Bronchial epithelial cell (primary cell): ENCODE measurements around the gene ZBTB9. TPM values are rescaled to one million over a fixed set of nuclear protein-coding genes. Genes with fewer than 3 reads are reported as not detected.
"Not testable (repeated sequence)": the region's sequence is repeated elsewhere in the genome, so short reads cannot be mapped to it uniquely, and the experiment has no call there.

Experiments
- DNase-seq: peaks from one replicate; pipeline ENCODE4 v3.0.0-alpha.2; 2010; ENCODE audit warnings: low read depth
- FAIRE-seq: peaks from 2 replicates; lab custom pipeline; 2011; peaks lifted over from hg19 to GRCh38; lab: Jason Lieb, UNC
- H3K27me3 ChIP-seq: 2 replicates; pipeline ENCODE4 v1.5.1; 2011; ENCODE audit warnings: low read length; ENCODE audit not compliant: control insufficient read depth, insufficient read depth
- H3K36me3 ChIP-seq: 2 replicates; pipeline ENCODE4 v1.5.1; 2011; ENCODE audit warnings: low read length; ENCODE audit not compliant: control insufficient read depth, insufficient read depth
- H3K4me3 ChIP-seq: 2 replicates; pipeline ENCODE4 v1.5.1; 2011; ENCODE audit warnings: mild to moderate bottlenecking, low read depth, low read length, control low read depth
- total RNA-seq: library from RNA; depleted of rRNA; stranded (reverse); fragments of >200 nt; gene quantifications from 2 replicates; pipeline ENCODE4 v1.2.1, GENCODE V29; 2014
- TF ChIP-seq, protein P1 (sequence below): IDR thresholded peaks from 2 replicates; pipeline ENCODE4 v1.5.1; 2011; ENCODE audit warnings: mild to moderate bottlenecking, moderate library complexity, low read length, control low read depth, inconsistent platforms; ENCODE audit not compliant: insufficient read depth, severe bottlenecking

The ZBTB9 gene
- total RNA-seq, 1 donor from 2014 or later = 6.3 TPM

DNA sequence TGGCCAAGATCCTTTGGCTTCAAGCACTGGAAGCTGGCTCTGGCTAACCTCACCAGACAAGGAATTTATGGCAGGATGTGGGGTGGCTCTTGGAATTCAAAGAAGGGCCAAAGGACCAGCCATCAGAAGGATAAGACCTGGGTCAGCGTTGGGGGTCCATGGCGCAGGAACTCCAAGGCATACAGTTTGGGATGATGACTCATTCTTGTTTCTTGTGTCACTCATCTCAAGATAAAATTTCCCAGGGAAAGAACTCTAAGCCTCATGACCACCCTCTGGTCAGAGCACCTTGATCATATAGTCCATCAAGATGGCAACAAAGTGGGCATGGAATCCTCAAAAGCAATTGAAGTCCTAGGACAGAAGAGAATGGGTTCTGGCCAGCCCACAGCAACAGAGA is 4.8 kb downstream of the ZBTB9 start:
- no peaks in the 10 kb centered on the region for H3K27me3 ChIP-seq
- no peak for FAIRE-seq
- no peak for DNase-seq
- H3K4me3 ChIP-seq = no peak overlapping the region
- TF ChIP-seq, protein P1, sequence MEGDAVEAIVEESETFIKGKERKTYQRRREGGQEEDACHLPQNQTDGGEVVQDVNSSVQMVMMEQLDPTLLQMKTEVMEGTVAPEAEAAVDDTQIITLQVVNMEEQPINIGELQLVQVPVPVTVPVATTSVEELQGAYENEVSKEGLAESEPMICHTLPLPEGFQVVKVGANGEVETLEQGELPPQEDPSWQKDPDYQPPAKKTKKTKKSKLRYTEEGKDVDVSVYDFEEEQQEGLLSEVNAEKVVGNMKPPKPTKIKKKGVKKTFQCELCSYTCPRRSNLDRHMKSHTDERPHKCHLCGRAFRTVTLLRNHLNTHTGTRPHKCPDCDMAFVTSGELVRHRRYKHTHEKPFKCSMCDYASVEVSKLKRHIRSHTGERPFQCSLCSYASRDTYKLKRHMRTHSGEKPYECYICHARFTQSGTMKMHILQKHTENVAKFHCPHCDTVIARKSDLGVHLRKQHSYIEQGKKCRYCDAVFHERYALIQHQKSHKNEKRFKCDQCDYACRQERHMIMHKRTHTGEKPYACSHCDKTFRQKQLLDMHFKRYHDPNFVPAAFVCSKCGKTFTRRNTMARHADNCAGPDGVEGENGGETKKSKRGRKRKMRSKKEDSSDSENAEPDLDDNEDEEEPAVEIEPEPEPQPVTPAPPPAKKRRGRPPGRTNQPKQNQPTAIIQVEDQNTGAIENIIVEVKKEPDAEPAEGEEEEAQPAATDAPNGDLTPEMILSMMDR = no peak
- peaks cover 6% of the 10 kb centered on the region for H3K36me3 ChIP-seq

DNA sequence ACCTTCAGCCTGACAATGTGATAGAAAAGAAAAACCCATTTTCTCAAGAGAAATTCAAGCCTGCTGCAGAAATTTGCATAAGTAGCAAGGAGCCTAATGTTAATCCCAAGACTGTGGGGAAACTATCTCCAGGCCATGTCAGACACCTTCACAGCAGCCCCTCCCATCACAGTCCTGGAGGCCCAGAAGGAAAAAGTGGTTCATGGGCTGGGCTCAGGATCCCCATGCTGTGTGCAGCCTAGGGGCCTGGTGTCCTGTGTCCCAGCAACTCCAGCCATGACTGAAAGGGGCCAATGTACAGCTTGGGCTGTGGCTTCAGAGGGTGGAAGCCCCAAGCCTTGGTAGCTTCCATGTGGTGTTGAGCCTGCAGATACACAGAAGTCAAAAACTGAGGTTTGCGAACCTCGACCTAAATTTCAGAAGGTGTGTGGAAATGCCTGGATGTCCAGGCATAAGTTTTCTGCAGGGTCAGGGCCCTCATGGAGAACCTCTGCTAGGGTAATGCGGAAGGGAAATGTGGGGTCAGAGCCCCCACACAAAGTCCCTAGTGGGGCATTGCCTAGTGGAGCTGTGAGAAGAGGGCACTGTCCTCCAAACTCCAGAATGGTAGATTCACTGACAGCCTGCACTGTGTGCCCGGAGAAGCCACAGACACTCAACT is 11.8 kb downstream of the ZBTB9 start:
- DNase-seq (no peak), FAIRE-seq (no peak)
- no peaks in the 10 kb centered on the region for H3K27me3 ChIP-seq
- H3K36me3 ChIP-seq = no peaks in the 10 kb centered on the region
- no peak overlapping the region for H3K4me3 ChIP-seq
- TF ChIP-seq, protein P1 = no peak

DNA sequence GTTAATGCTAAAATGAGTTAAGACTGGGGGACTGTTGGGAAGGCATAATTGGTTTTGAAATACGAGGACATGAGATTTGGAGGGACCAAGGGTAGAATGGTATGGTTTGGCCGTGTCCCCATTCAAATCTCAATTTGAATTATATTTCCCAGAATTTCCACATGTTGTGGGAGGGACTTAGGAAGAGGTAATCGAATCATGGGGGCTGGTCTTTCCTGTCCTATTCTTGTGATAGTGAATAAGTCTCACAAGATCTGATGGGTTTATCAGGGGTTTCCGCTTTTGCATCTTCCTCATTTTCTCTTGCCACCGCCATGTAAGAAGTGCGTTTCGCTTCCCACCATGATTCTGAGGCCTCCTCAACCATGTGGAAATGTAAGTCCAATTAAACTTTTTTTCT is 12.7 kb downstream of the ZBTB9 start:
- TF ChIP-seq, protein P1 = no peak
- no peak for DNase-seq
- Histone ChIP-seq H3K4me3 (no peak overlapping the region), H3K27me3 (no peaks in the 10 kb centered on the region), H3K36me3 (no peaks in the 10 kb centered on the region)
- FAIRE-seq = no peak

DNA sequence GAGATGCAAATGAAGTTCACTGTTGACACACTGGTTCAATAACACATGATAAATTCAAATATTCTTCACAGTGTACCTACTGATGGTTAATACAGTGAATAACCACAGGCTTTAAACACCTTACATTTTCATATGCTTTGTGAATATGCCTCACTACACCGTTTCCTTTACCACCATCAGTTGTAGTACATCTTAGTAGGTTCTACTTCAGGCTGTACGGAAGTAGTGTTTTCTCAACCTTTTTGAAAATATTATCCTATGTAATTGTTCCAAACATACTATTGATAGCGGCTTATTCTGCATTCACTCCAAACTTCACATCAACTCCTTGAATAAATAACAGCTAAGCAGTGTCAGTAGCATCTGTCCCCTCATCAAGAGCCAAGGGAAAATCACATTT is 15.3 kb downstream of the ZBTB9 start:
- H3K36me3 ChIP-seq = no peaks in the 10 kb centered on the region
- no peaks in the 10 kb centered on the region for H3K27me3 ChIP-seq
- FAIRE-seq (no peak), DNase-seq (no peak)
- no peak overlapping the region for H3K4me3 ChIP-seq
- TF ChIP-seq, protein P1 = no peak

DNA sequence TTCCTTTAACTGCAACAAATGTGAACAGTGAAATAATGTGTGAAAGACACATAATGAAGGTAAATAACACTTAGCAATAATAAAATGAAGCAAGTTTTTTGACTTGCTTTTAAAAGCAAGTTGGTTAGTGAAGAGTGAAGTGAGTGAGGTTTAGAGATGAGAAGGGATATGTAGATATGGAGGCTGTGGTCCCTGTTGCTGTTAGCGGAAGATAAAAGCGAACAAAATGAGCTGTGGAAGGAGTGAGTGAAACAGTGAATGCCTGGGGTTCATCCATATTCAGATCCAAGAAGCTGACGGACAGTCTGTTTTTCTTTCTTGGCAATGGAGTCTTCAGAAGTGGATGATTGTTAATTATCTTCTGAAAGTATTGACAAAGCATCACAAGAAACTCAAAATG is 23.5 kb downstream of the ZBTB9 start:
- Histone ChIP-seq H3K4me3 (no peak overlapping the region), H3K27me3 (no peaks in the 10 kb centered on the region), H3K36me3 (no peaks in the 10 kb centered on the region)
- TF ChIP-seq, protein P1 = no peak
- DNase-seq (no peak), FAIRE-seq (peak; percentile 40)

DNA sequence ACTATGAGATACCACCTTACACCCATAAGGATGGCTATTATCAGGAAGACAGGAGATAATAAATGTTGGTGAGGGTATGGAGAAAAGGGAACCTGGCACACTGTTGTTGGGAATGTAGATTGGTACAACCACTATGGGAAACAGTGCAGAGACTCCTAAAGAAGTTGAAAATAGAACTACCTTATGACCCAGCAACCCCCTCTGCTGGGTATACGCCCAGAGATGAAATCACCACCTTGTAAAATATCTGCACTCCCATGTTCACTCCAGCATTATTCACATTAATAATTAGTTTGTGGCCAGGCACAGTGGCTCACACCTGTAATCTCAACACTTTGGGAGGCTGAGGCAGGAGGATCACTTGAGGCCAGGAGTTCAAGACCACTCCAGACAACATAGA is 26.8 kb downstream of the ZBTB9 start:
- TF ChIP-seq, protein P1 = no peak
- FAIRE-seq = no peak
- Histone ChIP-seq H3K4me3 (no peak overlapping the region), H3K36me3 (no peaks in the 10 kb centered on the region), H3K27me3 (no peaks in the 10 kb centered on the region)
- DNase-seq = peak; percentile 9

DNA sequence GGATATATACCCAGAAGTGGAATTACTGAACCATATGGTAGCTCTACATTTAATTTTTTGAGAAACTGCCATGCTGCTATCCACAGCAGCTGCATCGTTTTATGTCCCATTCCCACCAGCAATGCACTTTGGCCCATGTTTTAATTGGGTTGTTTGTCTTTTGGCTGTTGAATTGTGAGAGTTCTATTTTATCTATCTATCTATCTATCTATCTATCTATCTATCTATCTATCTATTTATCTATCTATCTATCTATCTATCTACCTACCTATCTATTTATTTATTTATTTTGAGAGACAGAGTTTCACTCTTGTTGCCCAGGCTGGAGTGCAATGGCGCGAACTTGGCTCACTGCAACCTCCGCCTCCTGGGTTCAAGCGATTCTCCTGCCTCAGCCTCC is 28.2 kb downstream of the ZBTB9 start:
- not testable (repeated sequence) for DNase-seq, FAIRE-seq, H3K27me3 ChIP-seq, H3K36me3 ChIP-seq, H3K4me3 ChIP-seq
